Measurements from ENCODE around the gene FRMD6.
"Not testable (repeated sequence)": the region's sequence is repeated elsewhere in the genome, so short reads cannot be mapped to it uniquely, and the experiment has no call there.

Gene FRMD6

DNA sequence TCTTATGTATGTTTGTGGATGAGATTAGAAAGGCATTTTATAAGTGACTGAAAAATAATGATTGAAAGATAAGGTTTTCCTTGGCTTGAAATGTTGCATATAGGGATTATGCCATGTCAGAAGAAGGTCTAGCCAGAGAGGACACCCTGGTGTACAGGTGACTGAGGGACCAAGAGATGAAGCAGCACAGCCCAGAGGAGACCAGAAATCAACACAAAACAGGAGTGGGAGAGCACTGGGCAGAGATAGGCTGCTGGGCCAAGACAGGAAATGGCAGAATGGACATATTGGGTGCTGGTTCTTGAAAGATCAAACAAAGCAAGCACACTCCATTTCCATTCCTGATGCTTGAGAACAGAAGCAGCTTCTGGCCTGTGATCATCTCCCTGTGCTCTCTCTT, 24.4 kb upstream of the FRMD6 start:
- FAIRE-seq (no peak), DNase-seq (ENCODE audit: insufficient read length, low spot score) (no peak)
- TF ChIP-seq, protein P1, sequence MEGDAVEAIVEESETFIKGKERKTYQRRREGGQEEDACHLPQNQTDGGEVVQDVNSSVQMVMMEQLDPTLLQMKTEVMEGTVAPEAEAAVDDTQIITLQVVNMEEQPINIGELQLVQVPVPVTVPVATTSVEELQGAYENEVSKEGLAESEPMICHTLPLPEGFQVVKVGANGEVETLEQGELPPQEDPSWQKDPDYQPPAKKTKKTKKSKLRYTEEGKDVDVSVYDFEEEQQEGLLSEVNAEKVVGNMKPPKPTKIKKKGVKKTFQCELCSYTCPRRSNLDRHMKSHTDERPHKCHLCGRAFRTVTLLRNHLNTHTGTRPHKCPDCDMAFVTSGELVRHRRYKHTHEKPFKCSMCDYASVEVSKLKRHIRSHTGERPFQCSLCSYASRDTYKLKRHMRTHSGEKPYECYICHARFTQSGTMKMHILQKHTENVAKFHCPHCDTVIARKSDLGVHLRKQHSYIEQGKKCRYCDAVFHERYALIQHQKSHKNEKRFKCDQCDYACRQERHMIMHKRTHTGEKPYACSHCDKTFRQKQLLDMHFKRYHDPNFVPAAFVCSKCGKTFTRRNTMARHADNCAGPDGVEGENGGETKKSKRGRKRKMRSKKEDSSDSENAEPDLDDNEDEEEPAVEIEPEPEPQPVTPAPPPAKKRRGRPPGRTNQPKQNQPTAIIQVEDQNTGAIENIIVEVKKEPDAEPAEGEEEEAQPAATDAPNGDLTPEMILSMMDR (IDR thresholded peaks at IDR 0.05; ENCODE audit: insufficient read depth, missing control alignments): no peak

DNA sequence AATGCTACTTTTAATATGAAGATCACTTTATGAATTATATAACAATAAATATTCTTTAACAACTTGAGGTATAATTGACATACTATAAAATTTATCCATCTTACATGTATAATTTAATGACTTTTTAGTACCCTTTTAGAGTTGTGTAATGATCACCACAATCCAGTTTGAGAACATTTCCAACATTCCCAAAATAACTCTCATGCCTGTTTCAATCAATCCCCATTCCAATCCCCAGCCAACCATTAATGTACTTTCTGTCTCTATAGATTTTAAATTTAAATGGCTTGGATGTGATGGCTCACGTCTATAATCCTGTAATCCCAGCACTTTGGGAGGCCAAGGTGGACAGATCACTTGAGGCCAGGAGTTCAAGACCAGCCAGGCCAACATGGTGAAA, 23.5 kb upstream of the FRMD6 start:
- no peak for FAIRE-seq
- TF ChIP-seq, protein P1 (IDR thresholded peaks at IDR 0.05; ENCODE audit: insufficient read depth, missing control alignments): no peak

DNA sequence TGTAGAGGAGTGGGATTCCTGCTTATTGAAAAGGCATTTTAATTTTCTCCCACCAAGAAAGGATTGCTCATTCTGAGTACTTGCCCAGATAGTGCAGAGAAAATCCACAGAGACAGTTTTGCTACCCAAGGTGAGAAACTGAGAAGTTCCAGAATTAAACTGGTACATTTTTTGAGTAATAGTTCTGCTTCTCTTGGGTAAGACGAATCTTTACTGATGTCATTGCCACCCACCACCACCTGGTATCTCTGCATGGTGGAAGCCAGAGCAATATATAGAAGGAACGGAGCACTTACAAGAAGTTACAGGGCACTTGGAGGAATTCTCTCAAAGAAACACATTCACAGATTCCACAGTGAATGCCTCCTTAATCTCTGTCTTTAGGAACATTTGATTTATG, 20.7 kb upstream of the FRMD6 start:
- TF ChIP-seq, protein P1 (IDR thresholded peaks at IDR 0.05; ENCODE audit: insufficient read depth, missing control alignments): no peak
- no peak for DNase-seq (ENCODE audit: insufficient read length, low spot score)
- no peak for FAIRE-seq

More for the DNA sequence above, 23.5 kb upstream of the FRMD6 start:
- no peak for DNase-seq (ENCODE audit: insufficient read length, low spot score)

DNA sequence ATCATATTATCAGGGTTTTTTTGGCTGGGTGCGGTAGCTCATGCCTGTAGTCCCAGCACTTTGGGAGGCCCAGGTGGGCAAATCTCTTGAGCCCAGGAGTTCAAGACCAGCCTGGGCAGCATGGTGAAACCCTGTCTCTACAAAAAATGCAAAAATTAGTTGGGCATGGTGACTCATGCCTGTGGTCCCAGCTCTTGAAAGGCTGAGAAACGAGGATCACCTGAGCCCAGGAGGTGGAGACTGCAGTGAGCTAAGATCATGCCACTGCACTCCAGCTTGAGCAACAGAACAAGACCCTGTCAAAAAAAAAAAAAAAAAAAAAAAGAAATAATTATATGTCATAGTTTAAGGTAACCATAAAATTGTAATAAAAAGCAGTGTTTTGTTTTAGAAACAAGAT, 18.4 kb upstream of the FRMD6 start:
- DNase-seq (ENCODE audit: insufficient read length, low spot score); FAIRE-seq: not testable (repeated sequence)

DNA sequence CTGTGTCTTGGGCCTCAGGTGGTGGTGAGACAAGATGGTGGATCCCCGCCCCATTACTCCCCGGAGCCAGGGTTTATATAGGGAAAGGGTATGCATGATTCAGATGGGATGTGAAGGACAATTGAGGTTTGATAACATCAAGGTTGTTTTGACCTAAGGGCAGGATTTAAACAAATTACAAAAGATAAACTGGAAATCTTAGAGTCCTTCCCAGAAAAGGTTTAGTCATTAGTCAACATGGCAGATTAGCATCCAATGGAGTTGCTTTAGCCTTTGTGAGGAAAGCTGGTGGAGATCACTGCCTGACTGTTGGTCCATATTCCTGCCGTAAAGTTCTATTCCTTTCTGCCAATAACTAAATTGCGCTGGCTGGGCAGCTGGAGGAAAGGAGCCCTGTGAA, 15.6 kb upstream of the FRMD6 start:
- TF ChIP-seq, protein P1 (IDR thresholded peaks at IDR 0.05; ENCODE audit: insufficient read depth, missing control alignments): no peak
- FAIRE-seq (no peak), DNase-seq (ENCODE audit: insufficient read length, low spot score) (no peak)

DNA sequence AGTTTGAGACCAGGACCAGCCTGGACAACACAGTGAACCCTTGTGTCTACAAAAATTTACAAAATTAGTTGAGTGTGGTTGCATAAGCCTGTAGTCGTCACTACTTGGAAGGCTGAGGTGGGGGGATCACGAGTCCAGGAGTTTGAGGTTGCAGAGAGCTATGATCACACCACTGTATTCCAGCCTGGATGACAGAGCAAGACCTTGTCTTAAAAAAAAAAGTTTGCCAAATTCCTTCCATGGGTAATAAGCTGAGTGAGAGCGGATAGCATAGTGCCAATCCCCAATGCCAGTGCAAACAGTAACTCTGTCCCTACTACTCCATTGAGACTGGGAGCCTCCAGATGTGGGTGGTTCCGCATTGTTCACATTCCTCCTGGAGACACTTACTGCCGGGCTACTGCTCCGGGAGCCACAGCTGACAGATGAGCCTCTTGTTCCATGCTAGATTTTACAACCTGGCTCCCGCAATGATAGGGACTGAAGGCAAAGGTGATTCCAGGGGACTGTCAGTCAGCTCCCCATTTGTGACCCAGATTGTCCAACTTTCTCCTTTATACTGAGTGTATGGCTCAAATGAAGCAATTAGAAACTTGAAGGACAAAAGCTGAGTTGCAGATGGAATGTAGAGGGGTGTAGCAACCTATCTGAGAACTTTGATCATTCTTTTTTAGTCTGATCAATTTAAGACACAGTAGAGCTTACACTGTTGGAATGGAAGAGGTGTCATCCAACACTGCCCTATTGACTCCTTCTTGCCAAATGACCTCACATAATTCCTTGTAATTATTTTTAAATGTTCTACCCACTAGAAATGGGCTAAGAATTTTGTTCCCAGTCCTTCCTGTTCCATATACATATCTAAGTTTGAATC, 13.4 kb upstream of the FRMD6 start:
- no peak for FAIRE-seq
- DNase-seq (ENCODE audit: insufficient read length, low spot score): no peak
- TF ChIP-seq, protein P1 (IDR thresholded peaks at IDR 0.05; ENCODE audit: insufficient read depth, missing control alignments): no peak

DNA sequence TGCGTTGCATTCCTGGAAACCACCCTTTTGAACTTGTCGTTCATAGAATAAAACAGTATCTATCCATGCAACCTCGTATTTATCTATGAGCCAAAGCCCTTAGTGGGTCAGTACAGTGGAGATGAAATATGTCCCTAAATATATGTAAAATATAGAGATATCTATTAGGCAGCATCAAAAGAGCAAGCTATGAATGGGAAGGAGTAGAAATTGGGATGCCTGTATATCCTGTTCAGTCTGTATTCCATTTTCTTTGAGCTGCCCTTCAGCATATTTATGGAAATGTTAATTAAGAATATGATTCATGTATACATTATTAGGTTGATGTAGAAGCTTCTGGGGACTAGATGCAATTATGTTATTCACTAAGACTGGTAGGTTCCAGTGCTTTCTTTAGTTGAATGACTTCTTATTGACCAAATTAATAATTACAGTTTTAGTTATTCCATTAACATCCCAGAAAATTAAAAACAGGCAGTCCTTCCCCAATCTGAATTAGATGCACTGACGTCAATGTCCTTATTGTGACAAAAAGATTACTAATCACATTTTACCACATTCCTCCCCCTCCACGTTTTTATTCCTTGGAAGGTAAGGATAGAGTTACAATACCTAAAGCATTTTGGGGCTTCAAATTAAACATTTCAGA, 11.9 kb upstream of the FRMD6 start:
- TF ChIP-seq, protein P1 (IDR thresholded peaks at IDR 0.05; ENCODE audit: insufficient read depth, missing control alignments): no peak
- no peak for DNase-seq (ENCODE audit: insufficient read length, low spot score)
- no peak for FAIRE-seq

Data from D721Med (cell line).